Fibroblast of peridontal ligament (primary cell): Measurements from ENCODE around the gene SH3GL1.

ENCODE experiments used
- DNase-seq: peaks from one replicate; pipeline ENCODE4 v3.0.0-alpha.2; 2010; ENCODE audit errors: extremely low read depth

Gene SH3GL1

GRCh38 chr19:4375164-4376027 lies 25.0 kb downstream of the SH3GL1 start:
- DNase-seq = peak; percentile 78

- DNase-seq = peak; percentile 72
Observed at GRCh38 chr19:4374498-4375163, 25.7 kb downstream of the SH3GL1 start.

DNA sequence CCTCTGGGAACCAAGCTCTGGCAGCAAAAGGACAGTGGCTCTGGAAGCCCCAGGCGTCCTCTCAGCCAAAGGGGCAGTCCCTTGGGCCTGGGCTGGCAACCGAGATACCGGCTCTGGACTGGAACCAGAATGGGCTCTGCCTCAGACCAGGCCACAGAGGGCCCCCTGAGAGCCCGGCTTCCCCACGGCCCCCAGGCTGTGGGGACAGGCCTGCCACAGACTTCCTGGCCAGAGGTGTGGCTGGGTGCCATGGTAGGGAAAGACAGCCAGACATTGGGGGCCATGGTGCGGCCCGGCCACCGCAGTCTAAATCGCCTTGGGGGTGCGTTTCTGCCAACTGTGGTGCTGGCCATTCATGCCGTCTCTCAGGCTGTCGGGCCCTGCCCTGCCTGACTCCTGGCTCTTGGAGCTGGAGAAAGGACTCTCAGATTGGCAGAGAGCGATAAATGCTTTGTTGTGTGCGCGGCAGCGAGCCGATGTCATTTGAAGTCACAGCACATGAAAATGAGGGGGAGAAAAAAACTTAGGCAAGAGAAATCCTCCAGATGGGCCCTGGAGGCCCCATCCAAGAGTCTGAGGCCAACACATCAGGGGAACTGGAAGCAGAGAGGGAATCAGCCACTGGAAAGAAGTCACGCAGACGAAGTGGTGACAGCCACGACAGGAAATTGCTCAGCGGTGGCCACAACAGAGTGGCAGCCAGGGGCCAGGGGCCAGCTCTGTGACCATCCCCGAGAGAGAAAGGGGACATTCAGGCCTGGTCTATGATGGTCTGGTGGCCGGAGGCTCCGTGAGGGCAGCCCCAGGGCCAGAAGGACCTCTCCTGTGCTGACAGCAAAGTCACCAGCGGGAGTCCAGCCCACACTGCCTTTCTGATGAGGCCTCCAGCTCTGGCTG lies 26.5 kb downstream of the SH3GL1 start:
- DNase-seq = peak; percentile 38

GRCh38 chr19:4373013-4373367 lies 27.4 kb downstream of the SH3GL1 start:
- no peak for DNase-seq

GRCh38 chr19:4372165-4373012 lies 28.0 kb downstream of the SH3GL1 start:
- no peak for DNase-seq

- no peak for DNase-seq
Observed at GRCh38 chr19:4371247-4372164, 28.8 kb downstream of the SH3GL1 start.

DNA sequence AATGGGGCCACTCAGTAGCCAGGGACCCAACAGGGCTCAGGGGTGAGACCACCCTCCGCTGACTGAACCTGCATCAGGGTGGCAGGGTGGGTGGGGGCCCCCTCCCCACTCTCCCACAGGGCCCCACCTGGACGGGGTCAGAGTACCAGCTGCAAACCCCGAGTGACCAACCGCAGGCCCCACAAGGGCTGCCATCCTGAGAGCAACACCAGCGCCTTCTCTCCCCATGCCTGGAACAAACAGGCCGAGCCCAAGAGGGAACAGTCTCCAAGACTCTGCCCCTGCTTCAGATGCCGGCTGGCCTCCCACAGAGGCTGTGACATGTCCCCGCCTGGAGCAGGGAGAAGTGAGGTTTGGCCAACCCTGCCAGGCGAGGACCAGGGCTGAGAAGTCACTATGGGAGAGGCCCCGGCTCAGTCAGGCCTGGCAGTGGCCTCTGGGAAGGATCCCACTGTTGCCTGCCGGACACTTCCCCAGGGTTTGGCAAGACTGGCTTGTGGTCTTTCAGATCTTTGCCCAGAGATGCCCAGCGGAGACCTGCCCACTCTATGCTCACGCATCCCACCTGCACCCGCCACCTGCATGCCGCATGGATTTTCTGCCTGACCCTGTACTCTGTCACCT lies 29.8 kb downstream of the SH3GL1 start:
- DNase-seq = no peak

GRCh38 chr19:4369888-4370260 lies 30.5 kb downstream of the SH3GL1 start:
- DNase-seq = peak; percentile 49

GRCh38 chr19:4369109-4369887 lies 31.0 kb downstream of the SH3GL1 start:
- DNase-seq = no peak

- DNase-seq = no peak
Observed at GRCh38 chr19:4368128-4368820, 32.1 kb downstream of the SH3GL1 start.

GRCh38 chr19:4367781-4368127 lies 32.6 kb downstream of the SH3GL1 start:
- DNase-seq = no peak

- no peak for DNase-seq
Observed at GRCh38 chr19:4367336-4367723, 33.0 kb downstream of the SH3GL1 start.

- no peak for DNase-seq
Observed at GRCh38 chr19:4366666-4367335, 33.5 kb downstream of the SH3GL1 start.

GRCh38 chr19:4365791-4366665 lies 34.3 kb downstream of the SH3GL1 start:
- no peak for DNase-seq

- no peak for DNase-seq
Observed at GRCh38 chr19:4365341-4365740, 35.0 kb downstream of the SH3GL1 start.

DNA sequence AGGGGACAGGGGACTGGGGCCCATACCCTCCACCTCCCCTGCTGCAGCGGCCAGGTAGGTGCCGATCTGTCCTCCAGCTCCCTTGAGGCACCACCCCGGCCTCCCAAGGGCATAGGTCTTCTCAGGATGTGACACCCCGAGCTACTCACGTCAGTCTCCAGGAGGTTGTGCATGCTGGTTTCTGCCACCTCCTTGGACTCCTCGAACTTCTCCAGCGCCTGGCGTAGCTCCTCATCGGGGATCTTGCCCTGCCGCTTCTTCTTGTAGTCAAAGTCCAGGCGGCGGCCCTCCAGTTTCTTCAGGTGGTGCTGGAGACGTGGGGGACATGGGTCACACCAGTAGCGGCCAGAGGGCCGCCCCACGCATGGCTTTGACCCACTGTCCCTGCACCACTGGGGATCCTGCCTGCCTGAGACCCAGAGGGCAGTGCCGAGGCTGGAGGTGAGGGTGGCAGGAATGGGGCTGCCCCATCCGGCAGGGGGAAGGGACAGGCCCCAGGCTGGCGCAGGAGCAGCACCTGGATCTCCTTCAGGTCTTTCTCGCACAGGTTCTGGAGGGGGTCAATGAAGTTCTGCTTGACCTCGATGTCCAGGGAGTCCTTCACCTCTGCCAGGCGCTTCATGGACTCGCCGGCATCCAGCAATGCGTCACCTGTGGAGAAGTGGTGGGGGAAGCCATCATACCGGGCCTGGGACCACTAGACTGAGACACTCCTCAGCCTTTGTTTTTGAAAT lies 36.6 kb downstream of the SH3GL1 start:
- DNase-seq = no peak
